ENCODE data around the gene SRGN. TPM values are rescaled to one million over a fixed set of nuclear protein-coding genes. Genes with fewer than 3 reads are reported as not detected.

Gene SRGN
- total and polyA plus RNA-seq, 10 of the 15 experiments (the other 5 are each of a cell fraction or from before 2014, with no cell fraction given), result 382 to 2,414 (median 885) TPM

DNA sequence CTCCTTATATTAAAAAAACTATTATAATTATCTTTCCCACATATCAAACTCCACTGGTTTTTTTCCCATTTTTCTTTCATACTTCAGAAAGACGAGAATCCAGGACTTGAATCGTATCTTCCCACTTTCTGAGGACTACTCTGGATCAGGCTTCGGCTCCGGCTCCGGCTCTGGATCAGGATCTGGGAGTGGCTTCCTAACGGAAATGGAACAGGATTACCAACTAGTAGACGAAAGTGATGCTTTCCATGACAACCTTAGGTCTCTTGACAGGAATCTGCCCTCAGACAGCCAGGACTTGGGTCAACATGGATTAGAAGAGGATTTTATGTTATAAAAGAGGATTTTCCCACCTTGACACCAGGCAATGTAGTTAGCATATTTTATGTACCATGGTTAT, 15.9 kb downstream of the SRGN start:
- peaks cover 14% of the 10 kb centered on the region for H3K4me1 ChIP-seq (ENCODE audit: control insufficient read depth, insufficient read depth, low read length)
- no peak overlapping the region for H3K27ac ChIP-seq (ENCODE audit: control insufficient read depth, insufficient read depth)
- peaks cover 16% of the 10 kb centered on the region for H4K20me1 ChIP-seq (ENCODE audit: control insufficient read depth, insufficient read depth)
- H3K4me3 ChIP-seq, result no peak overlapping the region
- ChIA-PET SMC1A (ENCODE audit: uncharacterized antibody, unreplicated experiment) (interaction anchor here (1.1 to 6.8 kb wide), 9 partner anchors 10 to 98 kb away, joined by 3 to 57 read pairs (median 3); no protein-coding TSS in a partner anchor), CTCF (interaction anchor here (1.2 to 4.2 kb wide), 6 partner anchors 9 to 117 kb away, joined by 4 to 23 read pairs (median 8); no protein-coding TSS in a partner anchor), POLR2A (interaction anchor here (0.6 kb wide), 2 partner anchors 9 to 114 kb away, joined by 3 to 5 read pairs; no protein-coding TSS in a partner anchor), RAD21 (ENCODE audit: unreplicated experiment) (interaction anchor here (1.2 kb wide), 1 partner anchor 116 kb away, joined by 3 read pairs; no protein-coding TSS in a partner anchor)
- DNase-seq (ENCODE audit: low read depth, low spot score) (no peak), FAIRE-seq (no peak), ATAC-seq (no peak)
- H3K27me3 ChIP-seq (replicated peaks in 1 of 2; ENCODE audit: control insufficient read depth in 2 of 2, insufficient read depth in 2 of 2, low read length in 1 of 2), result no peaks in the 10 kb centered on the region
- WGBS (ENCODE audit: insufficient coverage, insufficient replicate concordance, low lambda C conversion rate, missing lambda C conversion rate), result 96% methylated on average over 7 of the region's 7 CpGs
- H2AFZ ChIP-seq (ENCODE audit: control insufficient read depth, low read depth, low read length), result no peak overlapping the region
- peaks cover 19 to 47% of the 10 kb centered on the region in 2 experiments for H3K36me3 ChIP-seq (ENCODE audit: control insufficient read depth in 2 of 2, insufficient read depth in 2 of 2, low read length in 1 of 2)
- TF ChIP-seq JUNB (IDR thresholded peaks at IDR 0.05), result no peak
- TF ChIP-seq ETV6 (conservative IDR thresholded peaks at IDR 0.05 in 1 of 2, IDR thresholded peaks at IDR 0.05 in 1 of 2; ENCODE audit: borderline replicate concordance in 1 of 2, low read depth in 1 of 2), result no peak
- TF ChIP-seq, protein P1, sequence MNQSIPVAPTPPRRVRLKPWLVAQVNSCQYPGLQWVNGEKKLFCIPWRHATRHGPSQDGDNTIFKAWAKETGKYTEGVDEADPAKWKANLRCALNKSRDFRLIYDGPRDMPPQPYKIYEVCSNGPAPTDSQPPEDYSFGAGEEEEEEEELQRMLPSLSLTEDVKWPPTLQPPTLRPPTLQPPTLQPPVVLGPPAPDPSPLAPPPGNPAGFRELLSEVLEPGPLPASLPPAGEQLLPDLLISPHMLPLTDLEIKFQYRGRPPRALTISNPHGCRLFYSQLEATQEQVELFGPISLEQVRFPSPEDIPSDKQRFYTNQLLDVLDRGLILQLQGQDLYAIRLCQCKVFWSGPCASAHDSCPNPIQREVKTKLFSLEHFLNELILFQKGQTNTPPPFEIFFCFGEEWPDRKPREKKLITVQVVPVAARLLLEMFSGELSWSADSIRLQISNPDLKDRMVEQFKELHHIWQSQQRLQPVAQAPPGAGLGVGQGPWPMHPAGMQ (IDR thresholded peaks at IDR 0.05; ENCODE audit: borderline replicate concordance), result no peak
- TF ChIP-seq RAD51 (IDR thresholded peaks at IDR 0.05), result no peak
- TF ChIP-seq SPI1 (IDR thresholded peaks at IDR 0.05; ENCODE audit: borderline replicate concordance, insufficient read depth, low read depth, low read length), result no peak
- no peak for TF ChIP-seq BMI1 (IDR thresholded peaks at IDR 0.05; ENCODE audit: borderline replicate concordance)
- no peak for TF ChIP-seq GATAD2B (conservative IDR thresholded peaks at IDR 0.05; ENCODE audit: low read depth)
- no peak for TF ChIP-seq CBFB (IDR thresholded peaks at IDR 0.05; ENCODE audit: low read depth)
- no peak for TF ChIP-seq SUPT20H (IDR thresholded peaks at IDR 0.05; ENCODE audit: borderline replicate concordance, control insufficient read depth, low read depth, low read length)
- no peak for TF ChIP-seq RUNX3 (IDR thresholded peaks at IDR 0.05; ENCODE audit: low read length)
- TF ChIP-seq IKZF1 (conservative IDR thresholded peaks at IDR 0.05), result peak; percentile 33; the same call in 1 of the 2 replicates
- no peak for TF ChIP-seq SMAD5 (IDR thresholded peaks at IDR 0.05; ENCODE audit: low read depth)
- TF ChIP-seq NFYA (IDR thresholded peaks at IDR 0.05; ENCODE audit: borderline replicate concordance, low read depth, low read length), result no peak
- no peak for TF ChIP-seq BCL11A (IDR thresholded peaks at IDR 0.05; ENCODE audit: low read depth, low read length)
- TF ChIP-seq NFIC (IDR thresholded peaks at IDR 0.05; ENCODE audit: low read depth, low read length), result no peak
- peak; percentile 28; the same call in 1 of the 2 replicates for TF ChIP-seq POLR2AphosphoS5 (IDR thresholded peaks at IDR 0.05; ENCODE audit: low read length)
- no peak for TF ChIP-seq ZBED1 (IDR thresholded peaks at IDR 0.05; ENCODE audit: borderline replicate concordance)
- no peak for TF ChIP-seq ZNF207 (IDR thresholded peaks at IDR 0.05; ENCODE audit: borderline replicate concordance)
- TF ChIP-seq, protein P2, sequence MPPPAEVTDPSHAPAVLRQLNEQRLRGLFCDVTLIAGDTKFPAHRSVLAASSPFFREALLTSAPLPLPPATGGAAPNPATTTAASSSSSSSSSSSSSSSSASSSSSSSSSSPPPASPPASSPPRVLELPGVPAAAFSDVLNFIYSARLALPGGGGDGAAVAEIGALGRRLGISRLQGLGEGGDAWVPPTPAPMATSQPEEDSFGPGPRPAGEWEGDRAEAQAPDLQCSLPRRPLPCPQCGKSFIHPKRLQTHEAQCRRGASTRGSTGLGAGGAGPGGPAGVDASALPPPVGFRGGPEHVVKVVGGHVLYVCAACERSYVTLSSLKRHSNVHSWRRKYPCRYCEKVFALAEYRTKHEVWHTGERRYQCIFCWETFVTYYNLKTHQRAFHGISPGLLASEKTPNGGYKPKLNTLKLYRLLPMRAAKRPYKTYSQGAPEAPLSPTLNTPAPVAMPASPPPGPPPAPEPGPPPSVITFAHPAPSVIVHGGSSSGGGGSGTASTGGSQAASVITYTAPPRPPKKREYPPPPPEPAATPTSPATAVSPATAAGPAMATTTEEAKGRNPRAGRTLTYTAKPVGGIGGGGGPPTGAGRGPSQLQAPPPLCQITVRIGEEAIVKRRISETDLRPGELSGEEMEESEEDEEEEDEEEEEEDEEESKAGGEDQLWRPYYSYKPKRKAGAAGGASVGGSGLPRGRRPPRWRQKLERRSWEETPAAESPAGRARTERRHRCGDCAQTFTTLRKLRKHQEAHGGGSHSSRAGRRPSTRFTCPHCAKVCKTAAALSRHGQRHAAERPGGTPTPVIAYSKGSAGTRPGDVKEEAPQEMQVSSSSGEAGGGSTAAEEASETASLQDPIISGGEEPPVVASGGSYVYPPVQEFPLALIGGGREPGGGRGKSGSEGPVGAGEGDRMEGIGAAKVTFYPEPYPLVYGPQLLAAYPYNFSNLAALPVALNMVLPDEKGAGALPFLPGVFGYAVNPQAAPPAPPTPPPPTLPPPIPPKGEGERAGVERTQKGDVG (CRISPR knock-in tag; IDR thresholded peaks at IDR 0.05), result no peak
- peak in 1 of 2 experiments; percentile 30; a peak in 1 of 4 replicates for TF ChIP-seq IKZF2 (IDR thresholded peaks at IDR 0.05)
- no peak for TF ChIP-seq POU2F2 (IDR thresholded peaks at IDR 0.05; ENCODE audit: borderline replicate concordance, low read depth, low read length)
- no peak for TF ChIP-seq MEF2A (IDR thresholded peaks at IDR 0.05; ENCODE audit: insufficient read depth, low read depth, low read length)
- no peak overlapping the region for H3K4me2 ChIP-seq (ENCODE audit: control insufficient read depth, insufficient read depth)
- no TSS peak for BruUV-seq (replicated peaks)
- H3K9ac ChIP-seq (ENCODE audit: control insufficient read depth, insufficient read depth, low read length), result no peak overlapping the region
- H3K9me3 ChIP-seq (replicated peaks; ENCODE audit: control insufficient read depth, insufficient read depth, low read length), result no peaks in the 10 kb centered on the region
- in situ Hi-C loops (cut with MboI), result no loop called here
- intact Hi-C loops (cut with micrococcal nuclease; ENCODE audit: unreplicated experiment), result no loop called here
- peaks cover 35% of the 10 kb centered on the region for H3K79me2 ChIP-seq (ENCODE audit: control insufficient read depth, insufficient read depth, low read length)

Measured in GM12878 (cell line).